Gastroesophageal sphincter (tissue), 4 donors: ENCODE results near the gene ZNF705A. TPM values are rescaled to one million over a fixed set of nuclear protein-coding genes. Genes with fewer than 3 reads are reported as not detected.
"Not testable (repeated sequence)": the region's sequence is repeated elsewhere in the genome, so short reads cannot be mapped to it uniquely, and the experiment has no call there.

Source experiments
- ATAC-seq: fragments of 150-250 bp; one replicate; pipeline ENCODE4 v1.9.1; 2016; ENCODE audit warnings: mild to moderate bottlenecking, moderate library complexity
- H3K27ac ChIP-seq, 4 donors: fragments of 200-600 bp; sonication (generic) in 3 of 4; 1 replicate in 3 of 4; 2 replicates in 1 of 4; pipeline ENCODE4 v1.5.1; 2016 to 2019
- H3K27me3 ChIP-seq: fragments of 200-600 bp; sonication (generic); one replicate; pipeline ENCODE4 v1.5.1; 2019
- H3K36me3 ChIP-seq, 2 donors: fragments of 200-600 bp; sonication (generic); one replicate each; pipeline ENCODE4 v1.5.1; 2019; ENCODE audit warnings: control low read depth in 1 of 2
- H3K4me1 ChIP-seq, 3 donors: fragments of 200-600 bp; sonication (generic); 1 replicate in 2 of 3; 2 replicates in 1 of 3; pipeline ENCODE4 v1.5.1; 2016 to 2019; ENCODE audit warnings: control low read depth in 2 of 3
- H3K4me3 ChIP-seq, 2 donors: fragments of 200-600 bp; sonication (generic); one replicate each; pipeline ENCODE4 v1.5.1; 2019; ENCODE audit warnings: mild to moderate bottlenecking in 1 of 2, moderate library complexity in 1 of 2
- H3K9me3 ChIP-seq, 3 donors: fragments of 200-600 bp; sonication (generic); one replicate each; pipeline ENCODE4 v1.5.1; 2017 to 2019; ENCODE audit warnings: control low read depth in 2 of 3
- CTCF ChIP-seq, 4 experiments: fragments of 200-600 bp in 2 of 4; fragments of 450-650 bp in 2 of 4; sonication (generic) in 1 of 4; IDR thresholded peaks; one replicate each; pipeline ENCODE4 v1.5.1; 2017 to 2019; ENCODE audit warnings: antibody characterized with exemption in 4 of 4, mild to moderate bottlenecking in 2 of 4, moderate library complexity in 2 of 4
- EP300 ChIP-seq: sonication (generic); formaldehyde crosslinking; IDR thresholded peaks from one replicate; pipeline ENCODE4 v1.6.1; 2017; ENCODE audit warnings: antibody characterized with exemption, mild to moderate bottlenecking
- POLR2A ChIP-seq, 2 donors: fragments of 450-650 bp; IDR thresholded peaks; one replicate each; pipeline ENCODE4 v1.6.1; 2017; ENCODE audit warnings: antibody characterized with exemption in 2 of 2, mild to moderate bottlenecking in 2 of 2, moderate library complexity in 1 of 2
- WGBS, 2 donors: methylation state at CpG; one replicate each; pipeline ENCODE4 v1.1.5; 2018; ENCODE audit warnings: low coverage in 1 of 2; 5-methylcytosine and 5-hydroxymethylcytosine counted together
- total RNA-seq, 4 donors: library from RNA; depleted of rRNA; stranded (reverse); fragments of >200 nt; gene quantifications; one replicate each; pipeline ENCODE4 v1.1.0, GENCODE V29; 2016

ZNF705A gene
- total RNA-seq, 4 donors from 2014 or later, result not detected

GRCh38 chr12:8224782-8225181 is 68.0 kb downstream of the ZNF705A start:
- H3K9me3 ChIP-seq, H3K4me3 ChIP-seq, ATAC-seq, H3K27me3 ChIP-seq, H3K36me3 ChIP-seq, H3K4me1 ChIP-seq, H3K27ac ChIP-seq: not testable (repeated sequence)
- WGBS, 2 donors, result 93 to 96% methylated on average over 6 to 8 of the region's 11 CpGs

GRCh38 chr12:8226355-8226754 is 69.5 kb downstream of the ZNF705A start:
- Histone ChIP-seq H3K4me3 (no peak overlapping the region), H3K27me3 (peaks cover 10% of the 10 kb centered on the region), H3K4me1 (no peaks in the 10 kb centered on the region), H3K36me3 (no peaks in the 10 kb centered on the region), H3K27ac (no peak overlapping the region), H3K9me3 (no peaks in the 10 kb centered on the region)
- ATAC-seq, result no peak
- no peak for TF ChIP-seq EP300
- no peak for TF ChIP-seq POLR2A (IDR thresholded peaks at IDR 0.05)
- no peak for TF ChIP-seq CTCF (IDR thresholded peaks at IDR 0.05)
- WGBS, 2 donors, result 89 to 91% methylated on average over 6 to 8 of the region's 8 CpGs

GRCh38 chr12:8226992-8227731 is 70.3 kb downstream of the ZNF705A start, which contains the start of gene FAM90A1:
FAM90A1 (minus strand) TSS chr12:8227618; CDS start chr12:8224832, 2,786 bp downstream.
- 56 to 57% methylated on average over 6 to 9 of the region's 22 CpGs for WGBS, 2 donors
- H3K4me1 ChIP-seq, H3K9me3 ChIP-seq, H3K27ac ChIP-seq, ATAC-seq, H3K36me3 ChIP-seq, H3K27me3 ChIP-seq: not testable (repeated sequence)
- peak within 1 kb of the TSS in 1 of 2 donors; percentile 30 for H3K4me3 ChIP-seq

GRCh38 chr12:8227732-8228077 is 70.9 kb downstream of the ZNF705A start:
- H3K36me3 ChIP-seq, H3K9me3 ChIP-seq, H3K27ac ChIP-seq, ATAC-seq, H3K4me1 ChIP-seq, H3K27me3 ChIP-seq: not testable (repeated sequence)
- H3K4me3 ChIP-seq, result peak overlapping the region in 1 of 2 donors; percentile 30
- WGBS, 2 donors, result 25% methylated on average over 1 of the region's 7 CpGs; no CpG with 5 or more reads in 1 of the 2 donors

- H3K27ac ChIP-seq, H3K9me3 ChIP-seq, ATAC-seq, H3K36me3 ChIP-seq, H3K4me3 ChIP-seq, H3K27me3 ChIP-seq, H3K4me1 ChIP-seq: not testable (repeated sequence)
- 80 to 86% methylated on average over 4 to 10 of the region's 11 CpGs for WGBS, 2 donors
Observed at GRCh38 chr12:8228607-8229006, 71.8 kb downstream of the ZNF705A start.

GRCh38 chr12:8229486-8229885 is 72.7 kb downstream of the ZNF705A start:
- WGBS, 2 donors, result 54 to 69% methylated on average over 2 to 4 of the region's 7 CpGs
- not testable (repeated sequence) for ATAC-seq, H3K4me1 ChIP-seq, H3K27ac ChIP-seq, H3K9me3 ChIP-seq, H3K27me3 ChIP-seq, H3K4me3 ChIP-seq, H3K36me3 ChIP-seq

Other genes with a start within 250 kb of the ZNF705A start
- 10 to 100 TPM; 11.5 to 46.6 (median 12.8) TPM for gene SLC2A3, start 220.8 kb upstream of the ZNF705A start, total RNA-seq
- 10 to 100 TPM; 16.4 to 28.2 (median 20.4) TPM for gene FOXJ2, start 124.3 kb upstream of the ZNF705A start, total RNA-seq
- gene C3AR1, start 90.7 kb upstream of the ZNF705A start, total RNA-seq, result 10 to 100 TPM in 2 of 4 donors, 1 to 10 TPM in 2; 1.6 to 16.7 (median 7.6) TPM
- 10 to 100 TPM; 24.5 to 60.1 (median 41.2) TPM for gene NECAP1, start 74.7 kb upstream of the ZNF705A start, total RNA-seq
- 1 to 10 TPM in 3 of 4 donors, not detected in 1; 1.5 to 4.0 (median 3.0) TPM for gene CLEC4A, start 33.4 kb upstream of the ZNF705A start, total RNA-seq
- gene FAM90A1, start 70.6 kb downstream of the ZNF705A start, total RNA-seq, result not detected